GM12878 (cell line): ENCODE data around the gene EXOC7. TPM values are rescaled to one million over a fixed set of nuclear protein-coding genes. Genes with fewer than 3 reads are reported as not detected.

Experiments
- ATAC-seq: fragments of 200-7000 bp; cut with Tn5 transposase; 3 replicates; pipeline ENCODE4 v1.9.1; 2020; ENCODE audit warnings: mild to moderate bottlenecking, moderate library complexity
- BruUV-seq: library from RNA; stranded (reverse); fragments of 400-500 nt; replicated peaks from 2 replicates; lab custom pipeline; 2021; lab: Mats Ljungman, UMichigan
- CTCF ChIA-PET: fragments of 300-600 bp; sonication (Branson Sonifier 250); formaldehyde crosslinking; extraction: SDS; loops from one replicate; lab custom pipeline; 2021; ENCODE audit warnings: inconsistent platforms; lab: Yijun Ruan, JAX
- POLR2A ChIA-PET: fragments of 350-600 bp; formaldehyde crosslinking; extraction: SDS; loops from one replicate; lab custom pipeline; 2021; ENCODE audit warnings: inconsistent platforms; lab: Charles Lee
- RAD21 ChIA-PET: fragments of 300-600 bp; sonication (Branson Sonifier 250); formaldehyde crosslinking; loops from one replicate; lab custom pipeline; 2023; ENCODE audit warnings: antibody characterized with exemption; ENCODE audit not compliant: unreplicated experiment; lab: Charles Lee
- SMC1A ChIA-PET: fragments of 300-600 bp; sonication (Branson Sonifier 250); formaldehyde crosslinking; loops from one replicate; lab custom pipeline; 2023; ENCODE audit not compliant: unreplicated experiment, uncharacterized antibody; lab: Charles Lee
- DNase-seq: peaks from one replicate; pipeline ENCODE4 v3.0.0-alpha.2; 2011; ENCODE audit warnings: low read depth, low spot score
- FAIRE-seq: peaks from 3 replicates; lab custom pipeline; 2011; peaks lifted over from hg19 to GRCh38; lab: Jason Lieb, UNC
- H2AFZ ChIP-seq: 2 replicates; pipeline ENCODE4 v1.6.0; 2011; ENCODE audit warnings: low read depth, low read length, control low read depth; ENCODE audit not compliant: control insufficient read depth
- H3K27ac ChIP-seq: 2 replicates; pipeline ENCODE4 v1.5.1; 2011; ENCODE audit warnings: control low read depth; ENCODE audit not compliant: control insufficient read depth, insufficient read depth
- H3K27me3 ChIP-seq, 2 experiments: replicated peaks in 1 of 2; 2 replicates each; pipeline versions ENCODE4 v1.6.0 to v1.6.1; 2011; ENCODE audit warnings: low read length in 1 of 2; ENCODE audit not compliant: control insufficient read depth in 2 of 2, insufficient read depth in 2 of 2
- H3K36me3 ChIP-seq, 2 experiments: 2 replicates each; pipeline ENCODE4 v1.5.1; 2011; ENCODE audit warnings: low read length in 1 of 2; ENCODE audit not compliant: control insufficient read depth in 2 of 2, insufficient read depth in 2 of 2
- H3K4me1 ChIP-seq: 2 replicates; pipeline ENCODE4 v1.6.1; 2011; ENCODE audit warnings: mild to moderate bottlenecking, low read length, moderate library complexity, mixed read lengths; ENCODE audit not compliant: control insufficient read depth, insufficient read depth
- H3K4me2 ChIP-seq: 2 replicates; pipeline ENCODE4 v1.6.0; 2011; ENCODE audit warnings: control low read depth; ENCODE audit not compliant: control insufficient read depth, insufficient read depth
- H3K4me3 ChIP-seq: fragments of 200-600 bp; sonication (generic); 2 replicates; pipeline ENCODE4 v1.5.1; 2016
- H3K79me2 ChIP-seq: 2 replicates; pipeline ENCODE4 v1.6.0; 2011; ENCODE audit warnings: low read length; ENCODE audit not compliant: control insufficient read depth, insufficient read depth
- H3K9ac ChIP-seq: 2 replicates; pipeline ENCODE4 v1.8.0; 2011; ENCODE audit warnings: low read length, control low read depth, mixed read lengths; ENCODE audit not compliant: control insufficient read depth, insufficient read depth
- H3K9me3 ChIP-seq: replicated peaks from 3 replicates; pipeline ENCODE4 v1.5.1; 2011; ENCODE audit warnings: mild to moderate bottlenecking, low read length; ENCODE audit not compliant: control insufficient read depth, insufficient read depth
- H4K20me1 ChIP-seq: 2 replicates; pipeline ENCODE4 v1.6.0; 2011; ENCODE audit not compliant: control insufficient read depth, insufficient read depth
- CBX5 ChIP-seq: sonication (generic); IDR thresholded peaks from 2 replicates; pipeline ENCODE4 v1.6.1; 2016; ENCODE audit warnings: low read depth, moderate library complexity, mild to moderate bottlenecking, inconsistent platforms
- IKZF1 ChIP-seq: fragments of 450-650 bp; conservative IDR thresholded peaks from 2 replicates; pipeline ENCODE4 v1.6.1; 2017; ENCODE audit warnings: antibody characterized with exemption, mild to moderate bottlenecking
- KAT2A ChIP-seq: conservative IDR thresholded peaks from 2 replicates; pipeline ENCODE4 v1.6.1; 2011; ENCODE audit warnings: low read depth, low read length; ENCODE audit not compliant: control insufficient read depth
- RELB ChIP-seq: fragments of 450-650 bp; IDR thresholded peaks from 2 replicates; pipeline ENCODE4 v1.6.1; 2017; ENCODE audit warnings: low read depth, mild to moderate bottlenecking, moderate library complexity
- SRF ChIP-seq, 2 experiments: IDR thresholded peaks; 2 replicates each; pipeline ENCODE4 v1.6.1; 2011; ENCODE audit warnings: low read depth in 2 of 2, low read length in 2 of 2, mild to moderate bottlenecking in 1 of 2, moderate library complexity in 1 of 2
- SUPT20H ChIP-seq: IDR thresholded peaks from 2 replicates; pipeline ENCODE4 v1.6.1; 2011; ENCODE audit warnings: low read depth, mild to moderate bottlenecking, low read length, moderate library complexity, borderline replicate concordance; ENCODE audit not compliant: control insufficient read depth
- SUZ12 ChIP-seq: fragments of 200-600 bp; sonication (generic); IDR thresholded peaks from one replicate; pipeline ENCODE4 v1.6.1; 2018; ENCODE audit warnings: antibody characterized with exemption, mild to moderate bottlenecking; ENCODE audit not compliant: unreplicated experiment
- WGBS: methylation state at CpG from one replicate; pipeline ENCODE4 v1.1.6; 2016; ENCODE audit warnings: low lambda C conversion rate; ENCODE audit not compliant: insufficient replicate concordance, insufficient coverage; ENCODE audit errors: missing lambda C conversion rate; 5-methylcytosine and 5-hydroxymethylcytosine counted together
- in situ Hi-C: fragments of 300-500 bp; cut with MboI; formaldehyde crosslinking; loops from 9 replicates; pipeline ENCODE4 v1.14.3; 2018; ENCODE audit warnings: mixed read lengths
- intact Hi-C: fragments of 100-400 bp; cut with micrococcal nuclease; formaldehyde crosslinking; loops from one replicate; pipeline ENCODE4 v1.14.2; 2022; ENCODE audit not compliant: unreplicated experiment
- polyA plus RNA-seq, 11 experiments: library from polyadenylated mRNA; depleted of rRNA in 4 of 11; unstranded in 6 of 11; stranded (reverse) in 5 of 11; fragments of >200 nt; fragmentation: Nextera tagmentation in 4 of 11; fragmentation: Illumina TruSeq in 1 of 11; extraction: Ambion mirVana in 4 of 11; extraction: Trizol in 1 of 11; gene quantifications; 1 replicate in 1 of 11; 2 replicates in 10 of 11; pipeline versions ENCODE4 v1.2.1 to v1.2.3, GENCODE V29; 2011 to 2016; ENCODE audit warnings: inconsistent platforms in 2 of 11, missing spikeins in 2 of 11, low read depth in 1 of 11
- total RNA-seq, 4 experiments: library from RNA; depleted of rRNA in 3 of 4; stranded (reverse); fragments of >200 nt in 3 of 4; fragmentation: Illumina TruSeq in 1 of 4; extraction: Trizol in 1 of 4; gene quantifications; 2 replicates each; pipeline versions ENCODE4 v1.2.1 to v1.2.3, GENCODE V29; 2013 to 2021
- TF ChIP-seq, protein P1 (sequence below): fragments of 450-650 bp; IDR thresholded peaks from 2 replicates; pipeline ENCODE4 v1.6.1; 2017; ENCODE audit warnings: mild to moderate bottlenecking, moderate library complexity

EXOC7 gene
- total and polyA plus RNA-seq, 10 of the 15 experiments (the other 5 are each of a cell fraction or from before 2014, with no cell fraction given), result 18.8 to 71.3 (median 48.2) TPM

DNA sequence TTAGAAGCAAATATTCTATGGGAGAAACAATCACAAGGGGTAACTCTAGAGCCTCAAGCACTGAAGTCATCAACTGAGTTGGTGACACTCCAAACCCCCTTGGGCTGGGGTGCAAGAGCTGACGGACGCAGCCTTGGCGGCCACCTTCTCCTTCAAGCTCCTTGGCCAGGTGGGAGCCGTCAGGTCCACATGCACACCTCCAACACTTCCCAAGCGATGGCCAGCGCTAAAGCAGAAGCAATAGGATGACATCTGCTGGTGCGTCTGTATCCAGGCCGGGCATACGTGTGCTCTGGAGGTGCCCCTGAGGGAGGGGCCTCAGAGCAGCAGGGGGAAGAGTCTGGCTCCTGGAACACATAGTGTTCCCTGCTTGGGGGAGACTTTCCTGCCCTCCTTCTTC lies 49.6 kb upstream of the EXOC7 start (continued):
- TF ChIP-seq, protein P1, sequence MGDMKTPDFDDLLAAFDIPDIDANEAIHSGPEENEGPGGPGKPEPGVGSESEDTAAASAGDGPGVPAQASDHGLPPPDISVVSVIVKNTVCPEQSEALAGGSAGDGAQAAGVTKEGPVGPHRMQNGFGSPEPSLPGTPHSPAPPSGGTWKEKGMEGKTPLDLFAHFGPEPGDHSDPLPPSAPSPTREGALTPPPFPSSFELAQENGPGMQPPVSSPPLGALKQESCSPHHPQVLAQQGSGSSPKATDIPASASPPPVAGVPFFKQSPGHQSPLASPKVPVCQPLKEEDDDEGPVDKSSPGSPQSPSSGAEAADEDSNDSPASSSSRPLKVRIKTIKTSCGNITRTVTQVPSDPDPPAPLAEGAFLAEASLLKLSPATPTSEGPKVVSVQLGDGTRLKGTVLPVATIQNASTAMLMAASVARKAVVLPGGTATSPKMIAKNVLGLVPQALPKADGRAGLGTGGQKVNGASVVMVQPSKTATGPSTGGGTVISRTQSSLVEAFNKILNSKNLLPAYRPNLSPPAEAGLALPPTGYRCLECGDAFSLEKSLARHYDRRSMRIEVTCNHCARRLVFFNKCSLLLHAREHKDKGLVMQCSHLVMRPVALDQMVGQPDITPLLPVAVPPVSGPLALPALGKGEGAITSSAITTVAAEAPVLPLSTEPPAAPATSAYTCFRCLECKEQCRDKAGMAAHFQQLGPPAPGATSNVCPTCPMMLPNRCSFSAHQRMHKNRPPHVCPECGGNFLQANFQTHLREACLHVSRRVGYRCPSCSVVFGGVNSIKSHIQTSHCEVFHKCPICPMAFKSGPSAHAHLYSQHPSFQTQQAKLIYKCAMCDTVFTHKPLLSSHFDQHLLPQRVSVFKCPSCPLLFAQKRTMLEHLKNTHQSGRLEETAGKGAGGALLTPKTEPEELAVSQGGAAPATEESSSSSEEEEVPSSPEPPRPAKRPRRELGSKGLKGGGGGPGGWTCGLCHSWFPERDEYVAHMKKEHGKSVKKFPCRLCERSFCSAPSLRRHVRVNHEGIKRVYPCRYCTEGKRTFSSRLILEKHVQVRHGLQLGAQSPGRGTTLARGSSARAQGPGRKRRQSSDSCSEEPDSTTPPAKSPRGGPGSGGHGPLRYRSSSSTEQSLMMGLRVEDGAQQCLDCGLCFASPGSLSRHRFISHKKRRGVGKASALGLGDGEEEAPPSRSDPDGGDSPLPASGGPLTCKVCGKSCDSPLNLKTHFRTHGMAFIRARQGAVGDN, result no peak
- TF ChIP-seq RELB, result no peak
- no peak for TF ChIP-seq IKZF1
- TF ChIP-seq SUZ12, result no peak
- TF ChIP-seq SRF (IDR thresholded peaks at IDR 0.05; ENCODE audit: low read depth in 2 of 2, low read length in 2 of 2), result no peak
- no peak for TF ChIP-seq SUPT20H

DNA sequence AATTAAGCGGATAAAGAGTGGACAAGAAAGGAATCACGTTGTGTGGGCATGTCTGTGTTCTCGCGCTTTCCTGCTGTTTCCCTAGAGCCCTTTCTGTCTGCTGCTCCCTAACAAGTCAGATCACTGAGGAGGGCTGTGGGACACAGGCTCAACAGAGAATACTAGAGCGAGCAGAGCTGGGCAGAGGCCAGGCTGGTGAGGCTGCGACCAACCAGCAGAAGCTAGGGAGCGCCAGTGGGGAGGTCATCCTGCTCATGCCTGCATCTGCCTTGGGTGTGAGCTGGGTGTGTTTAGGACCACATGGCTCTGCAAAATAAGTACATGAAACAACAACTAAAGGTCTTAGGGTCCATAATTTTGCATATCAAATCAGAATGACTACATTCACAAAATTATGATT lies 49.0 kb upstream of the EXOC7 start:
- ChIA-PET POLR2A (no interaction called here), RAD21 (interaction anchor here (1.1 to 1.7 kb wide), 2 partner anchors 115 to 127 kb away, joined by 3 to 6 read pairs; no protein-coding TSS in a partner anchor), CTCF (interaction anchor here (0.8 to 2.6 kb wide), 6 partner anchors 14 to 127 kb away, joined by 3 to 10 read pairs (median 5); no protein-coding TSS in a partner anchor), SMC1A (interaction anchor here (1.2 to 1.9 kb wide), 2 partner anchors 27 to 29 kb away, joined by 3 to 6 read pairs; no protein-coding TSS in a partner anchor)
- Histone ChIP-seq H3K4me2 (no peak overlapping the region), H3K4me1 (no peaks in the 10 kb centered on the region), H3K36me3 (no peaks in the 10 kb centered on the region), H3K27ac (no peak overlapping the region), H3K9me3 (no peaks in the 10 kb centered on the region), H3K27me3 (no peaks in the 10 kb centered on the region), H3K79me2 (no peaks in the 10 kb centered on the region), H3K4me3 (no peak overlapping the region), H4K20me1 (no peaks in the 10 kb centered on the region), H2AFZ (no peak overlapping the region), H3K9ac (no peak overlapping the region)
- no peak for ATAC-seq
- no peak for DNase-seq
- WGBS, result 91% methylated on average over 7 of the region's 7 CpGs
- TF ChIP-seq KAT2A, result no peak
- no peak for TF ChIP-seq CBX5
- BruUV-seq, result no TSS peak
- in situ Hi-C loops (no loop called here), intact Hi-C loops (no loop called here)
- no peak for FAIRE-seq
